GM12865 (cell line): ENCODE results near the gene GRP.
A peak's percentile ranks its signal among the peaks of the same experiment; 100 is the strongest.

Experiments
- DNase-seq: peaks from one replicate; pipeline ENCODE4 v3.0.0; 2010; ENCODE audit warnings: low read depth
- H3K4me3 ChIP-seq: 2 replicates; pipeline ENCODE4 v1.5.1; 2011; ENCODE audit warnings: mild to moderate bottlenecking, low read depth, low read length, control low read depth
- CTCF ChIP-seq: IDR thresholded peaks from 2 replicates; pipeline ENCODE4 v1.5.1; 2011; ENCODE audit warnings: low read length, control low read depth, low read depth, inconsistent platforms; ENCODE audit not compliant: insufficient read depth; ENCODE audit errors: missing control alignments

The GRP gene

GRCh38 chr18:59189746-59190145, 30.2 kb upstream of the GRP start:
- DNase-seq: no peak
- TF ChIP-seq CTCF: no peak
- H3K4me3 ChIP-seq: no peak overlapping the region

GRCh38 chr18:59196161-59196725, 23.7 kb upstream of the GRP start:
- no peak overlapping the region for H3K4me3 ChIP-seq
- DNase-seq: no peak
- TF ChIP-seq CTCF: no peak

GRCh38 chr18:59197636-59198035, 22.3 kb upstream of the GRP start:
- H3K4me3 ChIP-seq: no peak overlapping the region
- TF ChIP-seq CTCF: no peak
- no peak for DNase-seq

- no peak for DNase-seq
- no peak for TF ChIP-seq CTCF
- no peak overlapping the region for H3K4me3 ChIP-seq
Observed at GRCh38 chr18:59198215-59198614, 21.7 kb upstream of the GRP start.

GRCh38 chr18:59200787-59201186, 19.2 kb upstream of the GRP start:
- TF ChIP-seq CTCF: no peak
- peak; percentile 7 for DNase-seq
- no peak overlapping the region for H3K4me3 ChIP-seq

- TF ChIP-seq CTCF: no peak
- H3K4me3 ChIP-seq: no peak overlapping the region
- no peak for DNase-seq
Observed at GRCh38 chr18:59202258-59202820, 17.6 kb upstream of the GRP start.

GRCh38 chr18:59207506-59207905, 12.5 kb upstream of the GRP start:
- no peak for DNase-seq
- no peak for TF ChIP-seq CTCF

More at GRCh38 chr18:59207506-59207905, 12.5 kb upstream of the GRP start:
- no peak overlapping the region for H3K4me3 ChIP-seq
